GM12878 (cell line): ENCODE results near the gene ZNF678. TPM values are rescaled to one million over a fixed set of nuclear protein-coding genes. Genes with fewer than 3 reads are reported as not detected.

Source experiments
- ATAC-seq: fragments of 200-7000 bp; cut with Tn5 transposase; 3 replicates; pipeline ENCODE4 v1.9.1; 2020; ENCODE audit warnings: mild to moderate bottlenecking, moderate library complexity
- BruUV-seq: library from RNA; stranded (reverse); fragments of 400-500 nt; replicated peaks from 2 replicates; lab custom pipeline; 2021; lab: Mats Ljungman, UMichigan
- CTCF ChIA-PET: fragments of 300-600 bp; sonication (Branson Sonifier 250); formaldehyde crosslinking; extraction: SDS; loops from one replicate; lab custom pipeline; 2021; ENCODE audit warnings: inconsistent platforms; lab: Yijun Ruan, JAX
- POLR2A ChIA-PET: fragments of 350-600 bp; formaldehyde crosslinking; extraction: SDS; loops from one replicate; lab custom pipeline; 2021; ENCODE audit warnings: inconsistent platforms; lab: Charles Lee
- RAD21 ChIA-PET: fragments of 300-600 bp; sonication (Branson Sonifier 250); formaldehyde crosslinking; loops from one replicate; lab custom pipeline; 2023; ENCODE audit warnings: antibody characterized with exemption; ENCODE audit not compliant: unreplicated experiment; lab: Charles Lee
- SMC1A ChIA-PET: fragments of 300-600 bp; sonication (Branson Sonifier 250); formaldehyde crosslinking; loops from one replicate; lab custom pipeline; 2023; ENCODE audit not compliant: unreplicated experiment, uncharacterized antibody; lab: Charles Lee
- DNase-seq: peaks from one replicate; pipeline ENCODE4 v3.0.0-alpha.2; 2011; ENCODE audit warnings: low read depth, low spot score
- FAIRE-seq: peaks from 3 replicates; lab custom pipeline; 2011; peaks lifted over from hg19 to GRCh38; lab: Jason Lieb, UNC
- H2AFZ ChIP-seq: 2 replicates; pipeline ENCODE4 v1.6.0; 2011; ENCODE audit warnings: low read depth, low read length, control low read depth; ENCODE audit not compliant: control insufficient read depth
- H3K27ac ChIP-seq: 2 replicates; pipeline ENCODE4 v1.5.1; 2011; ENCODE audit warnings: control low read depth; ENCODE audit not compliant: control insufficient read depth, insufficient read depth
- H3K27me3 ChIP-seq, 2 experiments: replicated peaks in 1 of 2; 2 replicates each; pipeline versions ENCODE4 v1.6.0 to v1.6.1; 2011; ENCODE audit warnings: low read length in 1 of 2; ENCODE audit not compliant: control insufficient read depth in 2 of 2, insufficient read depth in 2 of 2
- H3K36me3 ChIP-seq, 2 experiments: 2 replicates each; pipeline ENCODE4 v1.5.1; 2011; ENCODE audit warnings: low read length in 1 of 2; ENCODE audit not compliant: control insufficient read depth in 2 of 2, insufficient read depth in 2 of 2
- H3K4me1 ChIP-seq: 2 replicates; pipeline ENCODE4 v1.6.1; 2011; ENCODE audit warnings: mild to moderate bottlenecking, low read length, moderate library complexity, mixed read lengths; ENCODE audit not compliant: control insufficient read depth, insufficient read depth
- H3K4me2 ChIP-seq: 2 replicates; pipeline ENCODE4 v1.6.0; 2011; ENCODE audit warnings: control low read depth; ENCODE audit not compliant: control insufficient read depth, insufficient read depth
- H3K4me3 ChIP-seq: fragments of 200-600 bp; sonication (generic); 2 replicates; pipeline ENCODE4 v1.5.1; 2016
- H3K79me2 ChIP-seq: 2 replicates; pipeline ENCODE4 v1.6.0; 2011; ENCODE audit warnings: low read length; ENCODE audit not compliant: control insufficient read depth, insufficient read depth
- H3K9ac ChIP-seq: 2 replicates; pipeline ENCODE4 v1.8.0; 2011; ENCODE audit warnings: low read length, control low read depth, mixed read lengths; ENCODE audit not compliant: control insufficient read depth, insufficient read depth
- H3K9me3 ChIP-seq: replicated peaks from 3 replicates; pipeline ENCODE4 v1.5.1; 2011; ENCODE audit warnings: mild to moderate bottlenecking, low read length; ENCODE audit not compliant: control insufficient read depth, insufficient read depth
- H4K20me1 ChIP-seq: 2 replicates; pipeline ENCODE4 v1.6.0; 2011; ENCODE audit not compliant: control insufficient read depth, insufficient read depth
- BCL11A ChIP-seq: IDR thresholded peaks from 2 replicates; pipeline ENCODE4 v1.6.1; 2011; ENCODE audit warnings: low read depth, low read length
- CBX5 ChIP-seq: sonication (generic); IDR thresholded peaks from 2 replicates; pipeline ENCODE4 v1.6.1; 2016; ENCODE audit warnings: low read depth, moderate library complexity, mild to moderate bottlenecking, inconsistent platforms
- CREM ChIP-seq: IDR thresholded peaks from 2 replicates; pipeline ENCODE4 v1.6.1; 2014; ENCODE audit warnings: antibody characterized with exemption, low read depth
- JUNB ChIP-seq: IDR thresholded peaks from 2 replicates; pipeline ENCODE4 v1.6.1; 2016; ENCODE audit warnings: antibody characterized with exemption, mild to moderate bottlenecking
- MEF2A ChIP-seq: IDR thresholded peaks from 2 replicates; pipeline ENCODE4 v1.6.1; 2011; ENCODE audit warnings: low read depth, mild to moderate bottlenecking, low read length, moderate library complexity; ENCODE audit not compliant: insufficient read depth
- MEF2B ChIP-seq: fragments of 450-650 bp; IDR thresholded peaks from 2 replicates; pipeline ENCODE4 v1.6.1; 2018; ENCODE audit warnings: mild to moderate bottlenecking, moderate library complexity; ENCODE audit not compliant: partially characterized antibody, poor library complexity, severe bottlenecking
- MTA2 ChIP-seq: fragments of 450-650 bp; IDR thresholded peaks from 2 replicates; pipeline ENCODE4 v1.6.1; 2016; ENCODE audit warnings: low read depth, mild to moderate bottlenecking, moderate library complexity
- NFIC ChIP-seq: IDR thresholded peaks from 2 replicates; pipeline ENCODE4 v1.6.1; 2012; ENCODE audit warnings: low read depth, mild to moderate bottlenecking, inconsistent platforms, low read length, moderate library complexity
- POU2F2 ChIP-seq: IDR thresholded peaks from 3 replicates; pipeline ENCODE4 v1.6.1; 2011; ENCODE audit warnings: low read depth, mild to moderate bottlenecking, low read length, borderline replicate concordance
- RUNX3 ChIP-seq: IDR thresholded peaks from 2 replicates; pipeline ENCODE4 v1.6.1; 2012; ENCODE audit warnings: low read length, inconsistent platforms
- SUPT20H ChIP-seq: IDR thresholded peaks from 2 replicates; pipeline ENCODE4 v1.6.1; 2011; ENCODE audit warnings: low read depth, mild to moderate bottlenecking, low read length, moderate library complexity, borderline replicate concordance; ENCODE audit not compliant: control insufficient read depth
- in situ Hi-C: fragments of 300-500 bp; cut with MboI; formaldehyde crosslinking; loops from 9 replicates; pipeline ENCODE4 v1.14.3; 2018; ENCODE audit warnings: mixed read lengths
- intact Hi-C: fragments of 100-400 bp; cut with micrococcal nuclease; formaldehyde crosslinking; loops from one replicate; pipeline ENCODE4 v1.14.2; 2022; ENCODE audit not compliant: unreplicated experiment
- polyA plus RNA-seq, 11 experiments: library from polyadenylated mRNA; depleted of rRNA in 4 of 11; unstranded in 6 of 11; stranded (reverse) in 5 of 11; fragments of >200 nt; fragmentation: Nextera tagmentation in 4 of 11; fragmentation: Illumina TruSeq in 1 of 11; extraction: Ambion mirVana in 4 of 11; extraction: Trizol in 1 of 11; gene quantifications; 1 replicate in 1 of 11; 2 replicates in 10 of 11; pipeline versions ENCODE4 v1.2.1 to v1.2.3, GENCODE V29; 2011 to 2016; ENCODE audit warnings: inconsistent platforms in 2 of 11, missing spikeins in 2 of 11, low read depth in 1 of 11
- total RNA-seq, 4 experiments: library from RNA; depleted of rRNA in 3 of 4; stranded (reverse); fragments of >200 nt in 3 of 4; fragmentation: Illumina TruSeq in 1 of 4; extraction: Trizol in 1 of 4; gene quantifications; 2 replicates each; pipeline versions ENCODE4 v1.2.1 to v1.2.3, GENCODE V29; 2013 to 2021
- TF ChIP-seq, protein P1 (sequence below): IDR thresholded peaks from 2 replicates; pipeline ENCODE4 v1.6.1; 2011; ENCODE audit warnings: mild to moderate bottlenecking, low read depth, low read length, moderate library complexity; ENCODE audit not compliant: insufficient replicate concordance
- TF ChIP-seq, protein P2 (sequence below): fragments of 450-650 bp; IDR thresholded peaks from 2 replicates; pipeline ENCODE4 v1.6.1; 2014; ENCODE audit warnings: mild to moderate bottlenecking
- TF ChIP-seq, protein P3 (sequence below): IDR thresholded peaks from 2 replicates; pipeline ENCODE4 v1.6.1; 2012; ENCODE audit warnings: low read length, inconsistent platforms

The ZNF678 gene
- total and polyA plus RNA-seq, 10 of the 15 experiments (the other 5 are each of a cell fraction or from before 2014, with no cell fraction given), result 1.4 to 10.4 (median 3.5) TPM

DNA sequence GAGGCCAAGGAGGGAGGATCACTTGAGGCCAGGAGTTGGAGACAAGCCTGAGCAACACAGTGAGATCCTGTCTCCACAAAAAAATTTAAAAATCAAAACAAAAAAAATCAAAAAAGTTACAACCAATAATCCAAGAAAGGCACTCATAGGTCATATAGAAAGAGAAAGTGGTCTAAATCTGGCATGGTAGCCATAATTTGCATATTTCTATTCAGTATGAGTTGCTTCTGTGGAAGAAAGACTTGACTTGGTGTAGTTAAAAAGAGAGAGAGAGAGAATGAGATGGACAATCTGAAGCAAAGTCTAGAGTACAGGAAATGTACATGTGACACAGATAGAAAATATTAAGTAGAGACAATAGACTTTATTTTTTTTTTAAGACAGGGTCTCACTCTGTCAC is 149.3 kb downstream of the ZNF678 start:
- peak; percentile 76 for ATAC-seq
- in situ Hi-C loops, result no loop called here
- no peaks in the 10 kb centered on the region for H3K36me3 ChIP-seq

More for the DNA sequence above, 149.3 kb downstream of the ZNF678 start:
- Histone ChIP-seq H2AFZ (no peak overlapping the region), H3K27me3 (no peaks in the 10 kb centered on the region), H3K4me3 (no peak overlapping the region), H3K4me2 (peak overlapping the region; percentile 30), H3K9me3 (peaks cover 12% of the 10 kb centered on the region; the same call in 2 of the 3 replicates), H4K20me1 (no peaks in the 10 kb centered on the region), H3K27ac (no peak overlapping the region), H3K4me1 (no peaks in the 10 kb centered on the region), H3K9ac (no peak overlapping the region), H3K79me2 (no peaks in the 10 kb centered on the region)
- FAIRE-seq, result no peak
- ChIA-PET RAD21 (no interaction called here), CTCF (no interaction called here), SMC1A (interaction anchor here (0.7 kb wide), 1 partner anchor 90 kb away, joined by 3 read pairs; no protein-coding TSS in a partner anchor), POLR2A (no interaction called here)
- TF ChIP-seq CREM, result 0 out of 2 replicates have a peak, but pooled peaks have one; percentile 20
- TF ChIP-seq POU2F2, result peak; percentile 94
- TF ChIP-seq, protein P1, sequence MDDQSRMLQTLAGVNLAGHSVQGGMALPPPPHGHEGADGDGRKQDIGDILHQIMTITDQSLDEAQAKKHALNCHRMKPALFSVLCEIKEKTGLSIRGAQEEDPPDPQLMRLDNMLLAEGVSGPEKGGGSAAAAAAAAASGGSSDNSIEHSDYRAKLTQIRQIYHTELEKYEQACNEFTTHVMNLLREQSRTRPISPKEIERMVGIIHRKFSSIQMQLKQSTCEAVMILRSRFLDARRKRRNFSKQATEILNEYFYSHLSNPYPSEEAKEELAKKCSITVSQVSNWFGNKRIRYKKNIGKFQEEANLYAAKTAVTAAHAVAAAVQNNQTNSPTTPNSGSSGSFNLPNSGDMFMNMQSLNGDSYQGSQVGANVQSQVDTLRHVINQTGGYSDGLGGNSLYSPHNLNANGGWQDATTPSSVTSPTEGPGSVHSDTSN, result no peak
- TF ChIP-seq, protein P2, sequence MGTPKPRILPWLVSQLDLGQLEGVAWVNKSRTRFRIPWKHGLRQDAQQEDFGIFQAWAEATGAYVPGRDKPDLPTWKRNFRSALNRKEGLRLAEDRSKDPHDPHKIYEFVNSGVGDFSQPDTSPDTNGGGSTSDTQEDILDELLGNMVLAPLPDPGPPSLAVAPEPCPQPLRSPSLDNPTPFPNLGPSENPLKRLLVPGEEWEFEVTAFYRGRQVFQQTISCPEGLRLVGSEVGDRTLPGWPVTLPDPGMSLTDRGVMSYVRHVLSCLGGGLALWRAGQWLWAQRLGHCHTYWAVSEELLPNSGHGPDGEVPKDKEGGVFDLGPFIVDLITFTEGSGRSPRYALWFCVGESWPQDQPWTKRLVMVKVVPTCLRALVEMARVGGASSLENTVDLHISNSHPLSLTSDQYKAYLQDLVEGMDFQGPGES, result no peak
- peak; percentile 89 for TF ChIP-seq MEF2A
- peak; percentile 83 for TF ChIP-seq JUNB
- 0 out of 2 replicates have a peak, but pooled peaks have one; percentile 11 for TF ChIP-seq MTA2
- no peak for TF ChIP-seq SUPT20H
- TF ChIP-seq MEF2B, result peak; percentile 74
- TF ChIP-seq RUNX3, result peak; percentile 70; the same call in 1 of the 2 replicates
- TF ChIP-seq BCL11A, result peak; percentile 33; the same call in 1 of the 2 replicates
- TF ChIP-seq NFIC, result 0 out of 2 replicates have a peak, but pooled peaks have one; percentile 27
- TF ChIP-seq CBX5, result 0 out of 2 replicates have a peak, but pooled peaks have one; percentile 44
- TF ChIP-seq, protein P3, sequence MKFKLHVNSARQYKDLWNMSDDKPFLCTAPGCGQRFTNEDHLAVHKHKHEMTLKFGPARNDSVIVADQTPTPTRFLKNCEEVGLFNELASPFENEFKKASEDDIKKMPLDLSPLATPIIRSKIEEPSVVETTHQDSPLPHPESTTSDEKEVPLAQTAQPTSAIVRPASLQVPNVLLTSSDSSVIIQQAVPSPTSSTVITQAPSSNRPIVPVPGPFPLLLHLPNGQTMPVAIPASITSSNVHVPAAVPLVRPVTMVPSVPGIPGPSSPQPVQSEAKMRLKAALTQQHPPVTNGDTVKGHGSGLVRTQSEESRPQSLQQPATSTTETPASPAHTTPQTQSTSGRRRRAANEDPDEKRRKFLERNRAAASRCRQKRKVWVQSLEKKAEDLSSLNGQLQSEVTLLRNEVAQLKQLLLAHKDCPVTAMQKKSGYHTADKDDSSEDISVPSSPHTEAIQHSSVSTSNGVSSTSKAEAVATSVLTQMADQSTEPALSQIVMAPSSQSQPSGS, result peak; percentile 36; the same call in 1 of the 2 replicates
- no TSS peak for BruUV-seq
- intact Hi-C loops, result no loop called here
- peak; percentile 23 for DNase-seq
